NCI-H1694 treated with DMSO at 0.1 percent for 48 hours (cell line): ENCODE results near the gene COL20A1.
A peak's percentile ranks its signal among the peaks of the same experiment; 100 is the strongest.
"Not testable (repeated sequence)": the region's sequence is repeated elsewhere in the genome, so short reads cannot be mapped to it uniquely, and the experiment has no call there.

Experiments
- DNase-seq: peaks from one replicate; lab custom pipeline; 2025; lab: John Stamatoyannopoulos, UW

COL20A1 gene

DNA sequence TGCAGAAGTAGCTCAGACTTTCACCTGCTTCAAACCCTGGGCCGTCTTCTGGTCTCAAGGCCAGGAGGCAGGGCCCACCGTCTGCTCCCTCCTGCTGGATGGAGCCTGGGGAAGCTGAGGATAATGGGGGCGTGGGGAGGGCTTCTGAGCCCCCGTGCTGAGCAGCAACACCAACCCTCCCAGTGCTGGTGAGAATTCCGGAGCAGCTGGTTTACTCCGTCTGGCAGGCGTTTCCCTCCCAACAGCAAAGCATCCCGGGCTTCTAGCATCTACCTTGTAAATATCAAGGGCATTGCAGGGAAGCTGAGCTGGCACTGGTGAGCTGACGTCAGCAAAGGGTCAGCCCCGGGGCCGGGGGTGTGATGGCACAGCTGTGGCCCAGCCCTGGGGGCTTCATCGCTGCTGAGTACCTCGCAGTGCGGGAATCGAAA lies 85.0 kb downstream of the COL20A1 start:
- DNase-seq, result peak; percentile 67

DNA sequence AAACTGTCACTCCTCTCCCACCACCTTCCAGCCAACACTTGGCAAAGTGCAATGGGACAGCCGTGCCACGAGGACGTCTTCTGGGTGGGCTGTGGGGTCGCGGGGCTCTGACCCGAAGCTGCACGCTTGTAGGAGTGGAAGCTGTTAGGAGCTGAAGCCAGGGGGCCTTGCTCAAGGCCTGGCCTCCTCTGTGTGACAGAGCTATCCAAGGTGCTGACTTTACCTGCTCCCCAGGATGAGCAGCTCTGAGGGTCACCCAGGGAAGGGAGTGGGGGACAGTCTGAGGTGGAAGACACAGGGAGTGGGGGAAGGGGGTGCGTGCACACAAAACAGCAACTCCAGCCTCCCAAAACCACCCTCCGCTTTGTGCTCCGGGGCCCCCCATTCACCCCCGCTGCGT lies 85.6 kb downstream of the COL20A1 start:
- DNase-seq, result no peak

DNA sequence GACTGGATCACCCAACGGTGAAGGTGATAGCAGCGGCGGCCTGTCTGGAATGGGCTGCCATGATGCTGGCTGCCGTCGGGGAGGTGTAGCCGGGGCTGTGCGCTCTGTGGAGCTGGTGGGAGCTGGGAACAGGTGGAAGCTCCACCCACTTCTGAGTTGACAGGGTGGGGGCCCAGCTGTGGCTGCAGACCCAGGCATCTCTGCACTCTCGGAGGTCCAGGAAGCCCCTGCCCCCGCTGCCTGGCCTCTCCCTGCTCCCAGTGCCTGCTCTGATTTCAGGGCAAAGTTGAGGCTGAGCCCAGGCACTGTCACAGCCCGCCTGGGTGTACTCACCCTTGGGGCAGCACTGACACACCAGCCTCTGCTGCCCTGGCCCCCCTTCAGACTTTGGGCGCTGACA lies 86.3 kb downstream of the COL20A1 start:
- DNase-seq, result no peak

DNA sequence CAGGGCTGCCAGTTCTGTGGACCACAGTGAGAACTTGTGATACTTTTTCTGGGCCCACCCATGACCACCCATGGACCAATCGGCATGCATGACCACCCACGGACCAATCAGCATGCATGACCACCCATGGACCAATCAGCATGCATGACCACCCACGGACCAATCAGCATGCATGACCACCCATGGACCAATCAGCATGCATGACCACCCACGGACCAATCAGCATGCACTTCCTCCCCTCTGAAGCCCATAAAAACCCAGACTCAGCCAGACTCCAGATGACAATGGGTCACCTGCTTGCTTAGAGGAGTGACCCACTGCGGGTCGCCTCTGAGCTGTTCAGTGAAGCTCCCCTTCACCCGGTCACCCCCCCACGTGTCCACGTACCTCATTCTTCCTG lies 86.9 kb downstream of the COL20A1 start:
- DNase-seq, result not testable (repeated sequence)

DNA sequence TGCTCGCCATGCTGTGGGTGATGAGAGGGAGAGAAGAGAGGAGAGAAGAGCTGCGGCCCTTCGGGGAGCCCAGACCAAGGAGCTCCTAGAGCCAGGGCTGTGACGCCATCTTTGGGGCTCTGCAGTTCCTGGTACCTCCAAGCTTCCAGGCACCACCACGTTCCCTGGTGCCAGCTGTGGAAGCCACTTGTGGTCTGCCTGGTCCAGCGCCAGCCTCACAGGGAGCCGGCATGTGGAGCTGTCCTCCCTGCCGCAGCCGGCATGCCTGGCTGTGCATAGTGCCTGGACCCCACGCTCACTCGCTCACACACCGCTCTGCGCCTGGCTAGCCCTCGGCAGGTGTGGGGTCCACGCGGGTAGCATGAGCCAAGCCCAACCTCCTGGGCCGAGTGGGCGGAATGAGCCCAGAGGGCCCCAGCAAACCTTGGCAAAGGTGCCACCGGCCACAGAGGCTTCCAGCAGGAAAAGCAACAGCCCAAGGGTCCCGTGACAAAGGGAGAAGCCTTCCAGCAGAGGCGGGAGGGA lies 87.4 kb downstream of the COL20A1 start:
- no peak for DNase-seq

DNA sequence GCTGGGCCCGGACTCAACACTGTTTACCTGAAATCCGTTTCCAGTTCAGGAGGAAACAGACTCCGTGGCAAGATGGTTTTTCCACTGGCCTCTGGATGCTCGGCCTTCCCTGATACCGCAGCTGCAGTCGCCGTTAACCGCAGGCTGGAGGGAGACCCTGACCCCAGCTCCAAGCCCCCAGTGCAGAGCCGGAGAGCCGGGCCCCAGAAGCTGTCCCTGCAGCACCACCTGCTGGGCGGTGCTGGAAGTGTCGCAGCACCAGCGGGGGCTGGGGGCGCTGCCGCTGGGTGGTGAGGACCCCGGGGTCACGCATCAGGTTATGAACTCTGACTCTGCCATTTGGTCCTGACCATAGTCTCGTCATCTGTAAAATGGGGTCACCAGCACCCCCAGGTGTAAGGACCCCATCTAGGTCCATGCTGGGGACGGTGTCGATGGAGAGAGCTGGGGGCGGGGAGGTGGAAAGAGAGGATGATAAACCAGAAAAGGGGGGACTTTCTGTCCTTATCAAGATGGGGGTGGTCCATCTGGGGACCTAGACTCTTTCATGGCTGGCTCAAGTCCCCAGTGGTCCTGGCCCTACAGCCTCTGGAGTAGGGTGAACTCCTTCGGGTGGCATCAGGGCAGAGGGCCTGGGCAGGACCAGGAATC lies 88.9 kb downstream of the COL20A1 start:
- DNase-seq, result no peak

DNA sequence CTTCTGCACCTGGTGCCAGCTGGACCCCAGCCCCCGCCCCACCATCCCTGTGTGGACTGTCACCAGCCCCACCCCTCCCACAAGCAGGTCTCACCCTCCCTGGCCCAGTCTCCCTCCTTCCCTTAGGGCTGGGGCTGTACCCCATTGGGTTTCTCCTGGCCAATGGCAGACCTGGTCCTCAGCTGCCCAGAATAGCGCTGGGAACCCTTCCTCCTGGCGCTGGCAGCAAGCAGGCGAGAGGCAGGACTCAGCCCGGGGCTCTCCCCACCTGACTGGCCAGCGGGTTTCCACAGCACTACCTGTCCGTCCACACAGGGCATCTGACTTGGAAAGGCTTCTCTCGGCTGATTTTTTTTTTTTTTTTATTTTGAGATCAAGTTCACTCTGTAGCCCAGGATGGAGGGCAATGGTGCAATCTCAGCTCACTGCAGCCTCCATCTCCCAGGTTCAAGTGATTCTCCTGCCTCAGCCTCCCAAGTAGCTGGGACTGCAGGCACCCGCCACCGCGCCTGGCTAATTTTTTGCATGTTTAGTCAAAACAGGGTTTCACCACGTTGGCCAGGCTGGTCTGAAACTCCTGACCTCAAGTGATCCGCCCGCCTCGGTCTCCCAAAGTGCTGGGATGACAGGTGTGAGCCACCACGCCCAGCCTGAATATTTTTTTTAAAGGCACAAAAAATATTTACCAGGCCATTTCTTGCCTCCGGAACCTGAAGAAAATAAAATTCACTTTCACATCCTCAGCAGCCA lies 89.7 kb downstream of the COL20A1 start:
- no peak for DNase-seq

DNA sequence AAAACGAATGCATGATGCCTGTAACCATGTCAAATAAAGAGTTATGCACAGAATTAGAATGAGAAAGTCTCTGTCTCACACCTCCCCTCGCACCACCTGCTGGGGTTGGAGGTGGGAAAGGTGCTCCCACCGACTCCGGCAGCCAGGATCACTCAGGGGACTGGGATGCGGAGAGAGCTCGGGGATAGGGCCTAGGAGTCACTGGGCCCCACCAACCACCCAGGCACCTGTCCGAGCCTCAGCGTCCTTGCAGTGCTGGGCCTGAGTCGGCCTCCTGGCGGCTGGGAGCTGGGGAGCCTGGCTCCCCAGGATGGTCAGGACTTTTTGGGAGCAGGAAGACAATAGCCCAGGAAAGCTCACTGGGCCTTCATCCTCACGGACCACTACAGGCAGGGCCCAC lies 90.6 kb downstream of the COL20A1 start:
- no peak for DNase-seq

DNA sequence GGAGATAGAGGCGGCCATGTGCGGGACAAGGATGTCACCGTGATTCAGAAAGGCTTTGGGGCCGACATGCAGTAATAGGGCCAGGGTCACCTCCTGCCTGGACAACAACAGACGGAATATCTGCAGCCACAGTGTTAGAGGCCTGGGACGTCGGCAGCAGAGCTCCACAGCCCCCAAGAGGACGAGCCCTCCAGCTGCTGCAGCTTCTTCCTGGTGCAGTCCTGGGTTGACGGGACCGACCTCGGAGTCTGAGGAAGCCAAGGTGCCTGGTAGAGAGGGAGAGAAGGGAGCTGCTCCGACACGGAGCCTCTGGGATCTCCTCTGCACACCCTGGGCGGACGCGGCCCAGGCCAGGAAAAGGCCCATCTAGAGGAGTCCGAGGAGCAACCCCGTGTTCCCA lies 91.3 kb downstream of the COL20A1 start:
- no peak for DNase-seq
